Coronary artery (tissue), 2 donors: ENCODE measurements around the gene PTPRD.

Experiments
- DNase-seq: peaks from one replicate; pipeline ENCODE4 v3.0.0-alpha.2; 2017; ENCODE audit warnings: low spot score
- H3K27ac ChIP-seq, 2 donors: fragments of 200-600 bp; sonication (generic); one replicate each; pipeline ENCODE4 v1.5.1; 2016 to 2019
- H3K4me3 ChIP-seq: fragments of 200-600 bp; sonication (generic); 2 replicates; pipeline ENCODE4 v1.5.1; 2016; ENCODE audit warnings: mild to moderate bottlenecking, moderate library complexity
- CTCF ChIP-seq: fragments of 200-600 bp; sonication (generic); IDR thresholded peaks from one replicate; pipeline ENCODE4 v1.5.1; 2019; ENCODE audit warnings: antibody characterized with exemption

PTPRD gene

GRCh38 chr9:9585920-9586319 is 1026.9 kb downstream of the PTPRD start:
- Histone ChIP-seq H3K27ac (no peak overlapping the region), H3K4me3 (no peak overlapping the region)
- no peak for DNase-seq
- TF ChIP-seq CTCF: no peak

DNA sequence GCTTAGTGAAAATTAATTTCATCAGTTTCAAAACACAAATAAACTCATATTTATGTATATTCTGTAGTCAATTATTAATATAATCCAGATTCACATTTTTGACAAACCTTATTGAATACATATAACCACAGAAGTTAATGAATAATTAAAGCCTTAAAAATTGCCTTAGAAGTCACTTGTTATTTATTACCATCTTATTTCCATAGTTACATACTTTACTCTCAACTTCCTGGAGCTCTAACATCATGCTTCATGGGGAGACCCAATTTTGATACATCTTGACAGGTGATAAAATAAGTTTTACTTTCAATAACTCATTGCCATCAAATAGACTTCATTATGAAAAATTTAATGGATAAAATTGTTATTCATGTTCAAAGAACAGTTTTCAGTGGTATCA is 1038.7 kb downstream of the PTPRD start:
- no peak for TF ChIP-seq CTCF
- no peak for DNase-seq
- Histone ChIP-seq H3K4me3 (no peak overlapping the region), H3K27ac (no peak overlapping the region)

GRCh38 chr9:9565700-9566099 is 1047.1 kb downstream of the PTPRD start:
- no peak for TF ChIP-seq CTCF
- no peak overlapping the region for H3K4me3 ChIP-seq
- DNase-seq: no peak
- no peak overlapping the region for H3K27ac ChIP-seq

GRCh38 chr9:9563817-9564216 is 1049.0 kb downstream of the PTPRD start:
- no peak overlapping the region for H3K27ac ChIP-seq
- no peak overlapping the region for H3K4me3 ChIP-seq
- no peak for TF ChIP-seq CTCF
- DNase-seq: no peak

GRCh38 chr9:9560382-9561035 is 1052.3 kb downstream of the PTPRD start:
- DNase-seq: no peak
- no peak overlapping the region for H3K4me3 ChIP-seq
- H3K27ac ChIP-seq: no peak overlapping the region
- TF ChIP-seq CTCF: no peak

DNA sequence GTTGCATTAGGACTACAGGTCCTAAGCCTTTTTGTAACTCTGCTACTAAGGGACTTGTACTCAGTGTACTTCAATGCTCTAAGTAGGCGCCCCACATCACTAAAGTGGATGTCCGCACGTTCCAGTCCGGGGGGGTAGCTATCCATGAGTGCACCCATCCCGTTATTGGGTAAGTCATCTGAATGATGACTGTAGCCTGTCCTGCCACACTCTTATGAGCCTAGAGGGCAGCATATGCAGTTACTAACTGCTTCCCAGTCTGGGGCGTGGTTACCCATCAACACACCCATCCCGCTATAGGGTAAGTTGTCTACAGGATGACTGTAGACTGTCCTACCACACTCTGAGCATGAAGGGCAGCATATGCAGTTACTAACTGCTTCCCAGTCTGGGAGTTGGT is 1053.9 kb downstream of the PTPRD start:
- no peak overlapping the region for H3K27ac ChIP-seq
- TF ChIP-seq CTCF: no peak
- no peak overlapping the region for H3K4me3 ChIP-seq
- no peak for DNase-seq

GRCh38 chr9:9557804-9558334 is 1054.9 kb downstream of the PTPRD start:
- H3K27ac ChIP-seq: no peak overlapping the region
- no peak for DNase-seq
- no peak for TF ChIP-seq CTCF
- H3K4me3 ChIP-seq: no peak overlapping the region
